Neural progenitor cell (in vitro differentiated cells): ENCODE measurements around the gene YBX2.

ENCODE experiments used
- CTCF ChIP-seq: fragments of 200-600 bp; sonication (generic); IDR thresholded peaks from 2 replicates; pipeline ENCODE4 v1.5.1; 2017; ENCODE audit warnings: antibody characterized with exemption, mild to moderate bottlenecking
- EZH2 ChIP-seq: fragments of 200-600 bp; sonication (generic); IDR thresholded peaks from 2 replicates; pipeline ENCODE4 v1.6.1; 2017; ENCODE audit warnings: antibody characterized with exemption, mild to moderate bottlenecking, moderate library complexity

- no peak for TF ChIP-seq CTCF
- TF ChIP-seq EZH2: no peak
Observed at GRCh38 chr17:7253082-7253481, 41.4 kb downstream of the YBX2 start.
